IPS DF 6.9 (cell line): ENCODE measurements around the gene TXNIP.

Source experiments
- DNase-seq: peaks from one replicate; pipeline ENCODE4 v3.0.0-alpha.2; 2013; ENCODE audit warnings: low read depth, low spot score
- H3K27ac ChIP-seq: one replicate; pipeline ENCODE4 v1.5.1; 2013; ENCODE audit warnings: low read length, control low read depth
- H3K27me3 ChIP-seq: 2 replicates; pipeline ENCODE4 v1.6.1; 2013; ENCODE audit warnings: mild to moderate bottlenecking, low read length; ENCODE audit not compliant: control insufficient read depth, insufficient read depth
- H3K36me3 ChIP-seq: 2 replicates; pipeline ENCODE4 v1.6.1; 2013; ENCODE audit warnings: low read length; ENCODE audit not compliant: control insufficient read depth, insufficient read depth
- H3K4me1 ChIP-seq: 2 replicates; pipeline ENCODE4 v1.6.1; 2013; ENCODE audit warnings: low read length; ENCODE audit not compliant: control insufficient read depth, insufficient read depth
- H3K4me3 ChIP-seq: 2 replicates; pipeline ENCODE4 v1.5.1; 2013; ENCODE audit warnings: mild to moderate bottlenecking, low read length
- H3K9me3 ChIP-seq: 2 replicates; pipeline ENCODE4 v1.6.1; 2013; ENCODE audit warnings: low read length, inconsistent platforms; ENCODE audit not compliant: control insufficient read depth, insufficient read depth
- WGBS: extraction: QIAGEN DNeasy Blood & Tissue Kit; methylation state at CpG from one replicate; pipeline ENCODE4 v1.1.7; 2013; ENCODE audit warnings: mixed read lengths, missing lambda C conversion rate; ENCODE audit not compliant: insufficient read length, insufficient coverage; 5-methylcytosine and 5-hydroxymethylcytosine counted together

TXNIP gene

DNA sequence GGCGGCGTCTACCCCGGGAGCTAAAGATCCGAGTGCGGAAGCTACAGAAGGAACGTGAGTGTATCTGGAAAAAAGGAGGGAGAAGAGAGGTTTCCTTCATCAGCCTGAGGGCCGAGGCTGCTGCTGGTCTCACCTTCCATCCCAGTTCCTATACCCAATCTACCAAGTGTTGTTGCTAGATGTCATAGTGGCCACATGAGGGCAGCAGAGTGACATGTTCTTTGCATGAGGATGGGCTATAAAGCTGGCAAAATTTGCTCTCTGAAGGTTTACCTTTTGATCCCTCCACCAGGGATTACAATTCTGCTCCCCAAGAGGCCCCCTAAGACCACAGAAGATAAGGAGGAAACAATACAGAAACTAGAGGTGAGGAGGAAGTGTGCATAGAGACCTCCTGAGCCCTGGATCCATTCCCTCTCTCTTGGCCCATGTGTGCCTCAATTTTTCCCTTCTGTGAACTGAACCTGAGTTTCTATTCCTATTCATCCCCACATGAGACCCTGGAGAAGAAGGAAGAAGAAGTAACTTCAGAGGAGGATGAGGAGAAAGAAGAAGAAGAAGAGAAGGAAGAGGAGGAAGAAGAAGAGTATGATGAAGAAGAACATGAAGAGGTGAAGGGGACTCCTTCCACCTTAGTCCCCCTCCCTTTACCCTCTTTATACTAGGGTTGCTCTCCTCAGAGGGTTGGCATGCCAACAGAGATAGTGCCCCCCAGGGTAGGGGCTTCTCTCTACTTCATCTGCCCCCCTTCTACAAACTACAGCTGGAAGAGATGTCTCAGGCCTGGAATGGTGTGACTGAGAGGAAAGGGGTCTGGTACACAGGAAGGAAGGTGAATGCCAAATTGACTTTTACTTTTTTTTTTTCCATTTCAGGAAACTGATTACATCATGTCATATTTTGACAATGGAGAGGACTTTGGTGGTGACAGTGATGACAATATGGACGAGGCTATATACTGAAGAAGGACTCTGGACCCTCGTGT is 18.6 kb downstream of the TXNIP start:
- Histone ChIP-seq H3K9me3 (no peaks in the 10 kb centered on the region), H3K27me3 (no peaks in the 10 kb centered on the region), H3K36me3 (no peaks in the 10 kb centered on the region), H3K4me1 (peaks cover 1% of the 10 kb centered on the region; the same call in 1 of the 2 replicates), H3K27ac (no peak overlapping the region), H3K4me3 (no peak overlapping the region)
- no CpG with 5 or more reads among the region's 9 CpGs for WGBS
- peak; percentile 78 for DNase-seq

DNA sequence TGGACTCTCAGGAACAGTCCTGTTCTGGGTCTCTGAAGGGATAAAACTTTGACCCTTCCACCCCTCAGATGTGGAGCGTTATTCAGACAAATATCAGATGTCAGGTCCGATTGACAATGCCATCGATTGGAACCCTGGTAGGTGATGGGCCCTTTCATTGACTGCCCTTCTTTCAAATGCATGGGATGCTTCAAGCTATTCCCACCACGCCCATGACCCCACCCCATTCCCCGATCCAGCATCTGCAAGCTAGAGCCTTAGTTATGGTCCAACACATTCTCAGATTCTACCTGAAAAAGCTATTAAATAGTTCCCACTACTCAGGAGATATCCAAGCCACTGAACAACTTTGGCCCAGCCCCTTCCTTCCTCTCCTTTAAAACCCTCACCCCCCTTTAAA is 19.4 kb downstream of the TXNIP start:
- H3K4me1 ChIP-seq: peaks cover 1% of the 10 kb centered on the region; the same call in 1 of the 2 replicates
- no CpG with 5 or more reads among the region's 5 CpGs for WGBS
- H3K36me3 ChIP-seq: no peaks in the 10 kb centered on the region
- no peaks in the 10 kb centered on the region for H3K27me3 ChIP-seq
- no peak overlapping the region for H3K4me3 ChIP-seq
- DNase-seq: no peak
- no peak overlapping the region for H3K27ac ChIP-seq
- H3K9me3 ChIP-seq: no peaks in the 10 kb centered on the region

- WGBS: no CpG with 5 or more reads among the region's 4 CpGs
Observed at GRCh38 chr1:145975216-145975615, 21.2 kb downstream of the TXNIP start.

DNA sequence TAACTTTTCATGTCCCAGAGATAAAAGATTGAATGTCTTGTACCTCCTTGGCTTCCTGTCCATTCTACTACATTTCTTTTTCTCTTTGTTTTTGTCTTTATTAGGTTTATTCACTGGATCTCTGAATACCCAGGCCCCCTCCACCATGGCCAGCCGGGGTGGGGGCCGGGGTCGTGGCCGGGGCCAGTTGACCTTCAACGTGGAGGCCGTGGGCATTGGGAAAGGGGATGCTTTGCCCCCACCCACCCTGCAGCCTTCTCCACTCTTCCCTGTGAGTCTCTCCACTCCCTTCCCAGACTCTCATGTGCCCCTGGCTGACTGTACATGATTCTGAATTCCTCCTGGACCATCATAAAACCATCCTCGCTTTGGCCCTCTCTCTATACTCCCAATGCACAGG is 21.7 kb downstream of the TXNIP start:
- no peak for DNase-seq
- H3K27ac ChIP-seq: no peak overlapping the region
- H3K27me3 ChIP-seq: no peaks in the 10 kb centered on the region
- H3K4me1 ChIP-seq: peaks cover 1% of the 10 kb centered on the region; the same call in 1 of the 2 replicates
- no CpG with 5 or more reads among the region's 7 CpGs for WGBS
- H3K9me3 ChIP-seq: no peaks in the 10 kb centered on the region
- no peak overlapping the region for H3K4me3 ChIP-seq
- H3K36me3 ChIP-seq: no peaks in the 10 kb centered on the region

More at GRCh38 chr1:145975216-145975615, 21.2 kb downstream of the TXNIP start:
- Histone ChIP-seq H3K4me3 (no peak overlapping the region), H3K36me3 (no peaks in the 10 kb centered on the region), H3K27me3 (no peaks in the 10 kb centered on the region), H3K4me1 (peaks cover 1% of the 10 kb centered on the region; the same call in 1 of the 2 replicates), H3K9me3 (no peaks in the 10 kb centered on the region), H3K27ac (no peak overlapping the region)
- no peak for DNase-seq

DNA sequence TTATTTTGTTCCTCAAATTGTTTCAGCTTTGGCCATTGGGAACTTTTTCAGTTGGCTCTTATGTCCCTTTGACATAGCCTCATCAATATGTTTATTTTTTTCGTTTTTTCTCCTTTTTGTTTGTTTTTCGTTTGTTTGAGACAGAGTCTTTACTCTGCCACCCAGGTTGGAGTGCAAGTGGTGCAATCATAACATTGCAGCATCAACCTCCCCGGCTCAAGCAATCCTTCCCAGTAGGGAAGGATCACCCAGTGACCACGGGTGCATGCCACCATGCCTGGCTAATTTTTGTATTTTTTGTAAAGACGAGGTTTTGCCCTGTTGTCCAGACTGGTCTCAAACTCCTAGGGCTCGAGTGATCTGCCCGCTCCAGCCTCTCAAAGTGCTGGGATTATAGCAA is 23.8 kb downstream of the TXNIP start:
- no peaks in the 10 kb centered on the region for H3K9me3 ChIP-seq
- no peak for DNase-seq
- H3K4me3 ChIP-seq: no peak overlapping the region
- no CpG with 5 or more reads among the region's 7 CpGs for WGBS
- H3K27me3 ChIP-seq: no peaks in the 10 kb centered on the region
- H3K4me1 ChIP-seq: peaks cover 1% of the 10 kb centered on the region; the same call in 1 of the 2 replicates
- no peak overlapping the region for H3K27ac ChIP-seq
- H3K36me3 ChIP-seq: no peaks in the 10 kb centered on the region

DNA sequence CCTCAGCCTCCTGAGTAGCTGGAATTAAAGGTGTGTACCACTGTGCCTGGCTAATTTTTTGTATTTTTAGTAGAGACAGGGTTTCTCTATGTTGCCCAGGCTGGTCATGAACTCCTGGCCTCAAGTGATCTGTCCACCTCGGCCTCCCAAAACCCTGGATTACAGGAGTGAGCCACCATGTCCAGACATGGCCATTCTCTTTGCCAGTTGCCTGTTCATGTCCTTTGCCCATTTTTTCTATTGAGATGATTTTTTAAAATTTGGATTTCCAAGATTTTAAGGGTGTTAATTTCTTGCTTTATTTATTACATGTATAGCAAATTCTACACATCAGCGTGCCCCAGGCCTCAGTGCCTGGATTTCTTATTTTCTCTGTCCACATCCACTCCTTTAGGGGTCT is 29.1 kb downstream of the TXNIP start:
- no peak for DNase-seq
- peaks cover 13% of the 10 kb centered on the region for H3K27me3 ChIP-seq
- no CpG with 5 or more reads among the region's 2 CpGs for WGBS
- no peak overlapping the region for H3K27ac ChIP-seq
- H3K9me3 ChIP-seq: no peaks in the 10 kb centered on the region
- peaks cover 3% of the 10 kb centered on the region; the same call in 1 of the 2 replicates for H3K4me1 ChIP-seq
- H3K4me3 ChIP-seq: no peak overlapping the region
- H3K36me3 ChIP-seq: no peaks in the 10 kb centered on the region

DNA sequence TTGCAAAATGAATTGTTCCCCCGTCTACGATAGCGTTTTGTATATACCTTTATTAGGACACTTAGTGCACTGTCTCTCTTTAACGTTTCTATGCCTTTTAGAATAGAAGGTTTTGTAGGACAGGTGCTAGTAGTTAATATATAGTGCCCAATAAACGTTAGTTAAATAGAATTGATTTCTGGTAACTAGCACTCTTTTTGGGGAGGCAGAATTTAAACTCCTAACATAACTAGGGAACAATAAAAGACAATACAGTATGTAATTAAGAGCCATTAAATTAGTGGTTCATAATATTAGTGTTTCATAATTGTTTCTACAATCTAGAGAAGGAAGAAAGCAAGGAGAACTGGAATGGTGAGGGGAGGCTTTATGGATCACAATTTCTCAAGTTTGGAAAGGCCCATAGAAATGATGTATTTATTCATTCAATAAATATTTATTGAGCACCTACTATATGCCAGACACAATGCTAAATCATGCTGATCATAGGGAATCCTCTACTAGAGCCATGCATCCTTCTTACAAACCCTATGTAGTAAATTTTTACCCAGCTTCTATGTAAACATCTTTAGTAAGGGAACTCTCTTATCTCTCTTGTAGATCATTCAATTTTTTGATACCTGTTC is 31.1 kb downstream of the TXNIP start:
- no peak for DNase-seq
- H3K9me3 ChIP-seq: no peaks in the 10 kb centered on the region
- no peaks in the 10 kb centered on the region for H3K36me3 ChIP-seq
- H3K27me3 ChIP-seq: peaks cover 21% of the 10 kb centered on the region
- H3K27ac ChIP-seq: no peak overlapping the region
- WGBS: no CpG with 5 or more reads among the region's 5 CpGs
- H3K4me3 ChIP-seq: peak overlapping the region; percentile 42; the same call in 1 of the 2 replicates
- H3K4me1 ChIP-seq: peaks cover 3% of the 10 kb centered on the region; the same call in 1 of the 2 replicates

DNA sequence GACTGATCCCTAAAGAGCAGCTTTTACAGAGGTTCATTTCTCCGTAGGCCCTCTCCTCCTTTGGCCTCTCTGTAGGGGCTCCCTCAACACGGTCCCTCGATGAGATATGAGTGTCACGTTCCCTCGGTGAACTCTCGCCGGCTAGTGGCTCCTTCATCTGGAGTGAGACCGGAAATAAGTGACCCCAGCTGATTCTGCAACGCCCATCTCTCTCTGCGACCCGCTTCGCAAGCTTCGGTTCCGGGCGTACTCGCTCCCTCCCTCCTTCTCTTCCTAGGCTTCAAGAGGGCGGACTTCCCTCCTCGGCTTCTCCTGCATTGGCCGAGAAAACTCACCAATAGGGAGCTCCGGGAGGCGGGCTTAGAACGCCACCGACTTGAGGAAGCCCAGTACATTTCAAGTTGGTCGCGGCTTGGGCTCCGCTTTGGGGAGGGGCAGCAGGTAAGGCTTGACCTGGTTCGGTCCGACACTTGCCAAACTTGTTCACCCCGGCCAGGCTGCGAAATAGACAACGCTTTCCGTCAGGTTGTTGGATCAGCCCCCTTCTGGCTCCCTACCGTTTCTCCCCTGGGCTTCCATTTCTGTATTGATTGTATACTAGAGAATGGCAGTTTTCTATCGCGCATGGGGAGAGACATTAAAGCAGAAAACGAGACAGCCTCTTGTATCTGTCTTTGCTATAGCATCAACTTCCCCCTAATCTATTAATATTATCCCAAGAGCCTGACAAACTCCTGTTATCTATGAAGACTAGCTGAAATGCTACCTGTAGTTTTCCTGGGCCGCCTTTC is 31.9 kb downstream of the TXNIP start, which contains the start of the genes ANKRD34A and POLR3GL:
ANKRD34A (minus strand) TSS at position 248 of the 791 bp plus-strand sequence. CDS start 2,816 bp downstream, outside the sequence.
POLR3GL (plus strand) TSS at position 363 of the 791 bp plus-strand sequence. CDS start 10,176 bp downstream, outside the sequence.
- WGBS: no CpG with 5 or more reads among the region's 37 CpGs
- H3K27ac ChIP-seq: no peak within 1 kb of the TSS
- no peaks in the 10 kb centered on the region for H3K9me3 ChIP-seq
- DNase-seq: peak; percentile 90
- peak within 1 kb of the TSS; percentile 42; the same call in 1 of the 2 replicates for H3K4me3 ChIP-seq
- H3K36me3 ChIP-seq: no peaks in the 10 kb centered on the region
- peaks cover 3% of the 10 kb centered on the region; the same call in 1 of the 2 replicates for H3K4me1 ChIP-seq
- H3K27me3 ChIP-seq: peaks cover 25% of the 10 kb centered on the region

DNA sequence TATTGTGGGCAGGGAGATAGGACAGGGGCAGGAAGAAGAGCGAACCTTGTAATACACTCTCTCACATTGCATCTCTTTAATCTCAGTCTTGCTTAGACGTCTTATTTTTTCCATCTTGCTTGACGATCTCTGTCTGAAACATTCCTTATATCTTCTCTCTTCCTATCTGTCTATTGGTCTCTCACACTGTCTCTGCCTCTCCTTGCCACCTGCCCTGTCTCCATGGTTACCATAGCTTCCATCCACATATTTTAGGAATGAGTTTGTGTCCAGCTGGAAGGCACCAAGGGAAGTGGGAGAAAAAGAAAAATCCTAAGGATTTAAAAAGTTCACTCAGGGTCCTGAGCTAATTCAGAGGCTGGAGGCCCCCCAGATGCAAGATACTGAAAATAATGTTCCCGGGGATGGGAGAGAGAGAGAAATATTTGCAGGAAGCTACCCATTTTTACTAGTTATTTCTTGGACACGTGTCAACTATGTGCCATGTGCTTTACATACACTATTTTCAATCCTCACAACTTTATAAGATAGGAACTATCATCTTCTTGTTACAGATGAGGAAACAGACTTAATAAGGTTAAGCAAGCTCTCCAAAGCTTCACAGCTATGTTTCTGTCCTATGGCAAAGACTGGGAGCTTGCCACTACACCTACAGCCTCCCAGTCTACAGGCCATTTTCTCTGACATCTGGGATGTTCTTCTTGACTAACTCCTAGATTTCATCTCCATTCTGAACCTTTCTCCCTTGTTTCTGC is 32.9 kb downstream of the TXNIP start:
- peaks cover 3% of the 10 kb centered on the region; the same call in 1 of the 2 replicates for H3K4me1 ChIP-seq
- DNase-seq: no peak
- H3K9me3 ChIP-seq: no peaks in the 10 kb centered on the region
- no peak overlapping the region for H3K27ac ChIP-seq
- H3K36me3 ChIP-seq: no peaks in the 10 kb centered on the region
- H3K27me3 ChIP-seq: peaks cover 29% of the 10 kb centered on the region
- no CpG with 5 or more reads among the region's 5 CpGs for WGBS
- no peak overlapping the region for H3K4me3 ChIP-seq
